GM12864 (cell line): ENCODE measurements around the gene PKHD1.

Experiments used
- DNase-seq: peaks from one replicate; pipeline ENCODE4 v3.0.0-alpha.2; 2011; ENCODE audit warnings: low read depth
- H3K4me3 ChIP-seq: 2 replicates; pipeline ENCODE4 v1.5.1; 2011; ENCODE audit warnings: mild to moderate bottlenecking, low read depth, low read length, control low read depth
- CTCF ChIP-seq: IDR thresholded peaks from 2 replicates; pipeline ENCODE4 v1.5.1; 2011; ENCODE audit warnings: low read depth, mild to moderate bottlenecking, moderate library complexity, low read length, control low read depth, inconsistent platforms; ENCODE audit errors: missing control alignments

Gene PKHD1

GRCh38 chr6:51777618-51778017 lies 309.8 kb downstream of the PKHD1 start:
- no peak overlapping the region for H3K4me3 ChIP-seq
- TF ChIP-seq CTCF: no peak
- DNase-seq: no peak

- DNase-seq: no peak
- no peak for TF ChIP-seq CTCF
- no peak overlapping the region for H3K4me3 ChIP-seq
These were observed 311.2 kb downstream of the PKHD1 start for GRCh38 chr6:51775942-51776860.

- TF ChIP-seq CTCF: no peak
- DNase-seq: no peak
- H3K4me3 ChIP-seq: no peak overlapping the region
These were observed 319.3 kb downstream of the PKHD1 start for GRCh38 chr6:51768087-51768486.

GRCh38 chr6:51765230-51765629 lies 322.2 kb downstream of the PKHD1 start:
- no peak for DNase-seq
- TF ChIP-seq CTCF: no peak
- H3K4me3 ChIP-seq: no peak overlapping the region

GRCh38 chr6:51753635-51754034 lies 333.8 kb downstream of the PKHD1 start:
- peak; percentile 4 for DNase-seq
- H3K4me3 ChIP-seq: no peak overlapping the region
- peak; percentile 76 for TF ChIP-seq CTCF

- TF ChIP-seq CTCF: no peak
- DNase-seq: no peak
- H3K4me3 ChIP-seq: no peak overlapping the region
These were observed 343.4 kb downstream of the PKHD1 start for GRCh38 chr6:51743999-51744398.

GRCh38 chr6:51740658-51741057 lies 346.8 kb downstream of the PKHD1 start:
- no peak for TF ChIP-seq CTCF
- no peak overlapping the region for H3K4me3 ChIP-seq
- no peak for DNase-seq
